Measurements from ENCODE around the gene ROBO3. TPM values are rescaled to one million over a fixed set of nuclear protein-coding genes. Genes with fewer than 3 reads are reported as not detected.

Gene ROBO3
- total and polyA plus RNA-seq, 2 donors (not counting 3 experiments of a cell fraction or from before 2014, with no cell fraction given): 27.1 to 65.4 TPM

DNA sequence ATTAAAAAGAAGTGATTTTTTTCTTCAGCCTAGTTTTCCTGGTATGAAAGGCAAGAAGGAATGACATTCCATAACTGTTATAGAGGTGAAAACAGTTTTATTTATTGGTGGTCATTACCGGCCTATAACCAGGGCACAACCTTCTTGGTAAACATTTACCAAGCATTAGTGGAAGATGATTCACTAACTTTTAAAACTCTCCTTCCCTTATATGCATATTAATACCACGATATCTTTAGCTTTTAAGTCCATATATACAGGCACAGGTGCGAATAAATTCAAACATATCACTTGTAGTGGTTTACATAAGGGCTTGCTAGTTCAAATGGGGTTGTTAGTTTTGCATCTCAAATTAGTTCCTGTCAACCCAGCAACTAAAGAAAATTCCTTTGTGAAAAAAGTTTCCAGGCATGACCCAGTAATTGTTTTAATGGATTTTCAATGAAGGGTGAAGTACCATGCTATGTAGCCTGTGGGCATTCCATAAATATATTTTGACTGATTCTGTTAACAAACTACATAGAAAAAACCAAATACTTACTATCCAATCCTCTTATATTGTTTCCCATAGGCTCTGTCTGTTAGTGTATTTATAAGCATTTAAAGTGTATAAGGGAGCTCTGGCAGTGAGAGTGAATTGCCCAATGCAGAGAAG lies 30.6 kb upstream of the ROBO3 start:
- no peaks in the 10 kb centered on the region for H3K9me3 ChIP-seq (replicated peaks; ENCODE audit: control insufficient read depth, insufficient read depth, low read length)
- TF ChIP-seq GATA2 (IDR thresholded peaks at IDR 0.05; ENCODE audit: insufficient read depth, insufficient read length, low read depth, low read length) (no peak), POLR2A (IDR thresholded peaks at IDR 0.05; ENCODE audit: low read depth, low read length) (no peak), EZH2 (IDR thresholded peaks at IDR 0.05; ENCODE audit: borderline replicate concordance, low read depth, low read length, severe bottlenecking) (no peak), POLR2AphosphoS5 (IDR thresholded peaks at IDR 0.05; ENCODE audit: insufficient read depth, low read depth, low read length) (no peak), JUN (IDR thresholded peaks at IDR 0.05; ENCODE audit: borderline replicate concordance, insufficient read depth, insufficient read length, low read depth) (no peak), MYC (IDR thresholded peaks at IDR 0.05; ENCODE audit: low read depth, low read length) (no peak), FOS (IDR thresholded peaks at IDR 0.05; ENCODE audit: borderline replicate concordance, insufficient read depth, low read length) (no peak)
- TF ChIP-seq, protein P1, sequence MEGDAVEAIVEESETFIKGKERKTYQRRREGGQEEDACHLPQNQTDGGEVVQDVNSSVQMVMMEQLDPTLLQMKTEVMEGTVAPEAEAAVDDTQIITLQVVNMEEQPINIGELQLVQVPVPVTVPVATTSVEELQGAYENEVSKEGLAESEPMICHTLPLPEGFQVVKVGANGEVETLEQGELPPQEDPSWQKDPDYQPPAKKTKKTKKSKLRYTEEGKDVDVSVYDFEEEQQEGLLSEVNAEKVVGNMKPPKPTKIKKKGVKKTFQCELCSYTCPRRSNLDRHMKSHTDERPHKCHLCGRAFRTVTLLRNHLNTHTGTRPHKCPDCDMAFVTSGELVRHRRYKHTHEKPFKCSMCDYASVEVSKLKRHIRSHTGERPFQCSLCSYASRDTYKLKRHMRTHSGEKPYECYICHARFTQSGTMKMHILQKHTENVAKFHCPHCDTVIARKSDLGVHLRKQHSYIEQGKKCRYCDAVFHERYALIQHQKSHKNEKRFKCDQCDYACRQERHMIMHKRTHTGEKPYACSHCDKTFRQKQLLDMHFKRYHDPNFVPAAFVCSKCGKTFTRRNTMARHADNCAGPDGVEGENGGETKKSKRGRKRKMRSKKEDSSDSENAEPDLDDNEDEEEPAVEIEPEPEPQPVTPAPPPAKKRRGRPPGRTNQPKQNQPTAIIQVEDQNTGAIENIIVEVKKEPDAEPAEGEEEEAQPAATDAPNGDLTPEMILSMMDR (IDR thresholded peaks at IDR 0.05; ENCODE audit: extremely low read depth in 1 of 2, insufficient read depth in 1 of 2, low read depth in 1 of 2, low read length in 2 of 2): no peak
- TF ChIP-seq, protein P2, sequence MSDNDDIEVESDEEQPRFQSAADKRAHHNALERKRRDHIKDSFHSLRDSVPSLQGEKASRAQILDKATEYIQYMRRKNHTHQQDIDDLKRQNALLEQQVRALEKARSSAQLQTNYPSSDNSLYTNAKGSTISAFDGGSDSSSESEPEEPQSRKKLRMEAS (IDR thresholded peaks at IDR 0.05; ENCODE audit: insufficient read depth, insufficient read length): no peak
- H3K36me3 ChIP-seq (ENCODE audit: control insufficient read depth in 2 of 2, extremely low read depth in 1 of 2, insufficient read depth in 2 of 2, low read length in 2 of 2): no peaks in the 10 kb centered on the region
- H3K79me2 ChIP-seq (ENCODE audit: control insufficient read depth, insufficient read depth, low read length): no peaks in the 10 kb centered on the region
- H4K20me1 ChIP-seq (replicated peaks; ENCODE audit: control insufficient read depth, extremely low read depth, insufficient read depth, low read length): no peaks in the 10 kb centered on the region
- dilution Hi-C loops (cut with MboI; ENCODE audit: extremely low pct_ligation_motif_present, low sequenced_read_pairs) (loop anchor here (10.0 kb wide), 1 partner anchor 170 kb away; no protein-coding TSS in a partner anchor), intact Hi-C loops (cut with micrococcal nuclease) (loop anchor here (5.0 kb wide), 1 partner anchor 432 kb away; no protein-coding TSS in a partner anchor)
- DNase-seq (ENCODE audit: low read depth, low spot score) (no peak), FAIRE-seq (no peak)
- ChIA-PET POLR2A (interaction anchor here (0.5 kb wide), 1 partner anchor 36 kb away, joined by 3 read pairs; no protein-coding TSS in a partner anchor), CTCF (interaction anchor here (0.9 to 8.5 kb wide), 6 partner anchors 22 to 192 kb away, joined by 3 to 191 read pairs (median 8); partner anchors contain the start of gene MSANTD2)
- H3K4me3 ChIP-seq (replicated peaks in 1 of 3; ENCODE audit: insufficient read depth in 1 of 3, low read depth in 1 of 3, low read length in 3 of 3): no peak overlapping the region
- H3K4me2 ChIP-seq (ENCODE audit: insufficient read depth, low read length): no peak overlapping the region
- H2AFZ ChIP-seq (ENCODE audit: low read depth, low read length): no peak overlapping the region
- no peak overlapping the region for H3K9ac ChIP-seq (replicated peaks; ENCODE audit: extremely low read depth, insufficient read depth, low read length)
- H3K9me1 ChIP-seq (replicated peaks; ENCODE audit: control insufficient read depth, extremely low read depth, insufficient read depth, low read length): no peaks in the 10 kb centered on the region
- no TSS peak for BruUV-seq (replicated peaks)
- peaks cover 13 to 25% of the 10 kb centered on the region in 2 experiments for H3K27me3 ChIP-seq (ENCODE audit: control insufficient read depth in 2 of 2, insufficient read depth in 2 of 2, low read length in 2 of 2)
- H3K27ac ChIP-seq (ENCODE audit: insufficient read depth, low read depth, low read length): no peak overlapping the region
- H3K4me1 ChIP-seq (ENCODE audit: control insufficient read depth, extremely low read depth, insufficient read depth, low read length): peaks cover 10% of the 10 kb centered on the region
